ENCODE data around the gene PRND. TPM values are rescaled to one million over a fixed set of nuclear protein-coding genes. Genes with fewer than 3 reads are reported as not detected.
"Not testable (repeated sequence)": the region's sequence is repeated elsewhere in the genome, so short reads cannot be mapped to it uniquely, and the experiment has no call there.

PRND gene
- total RNA-seq, 1 donor from 2014 or later, result not detected

DNA sequence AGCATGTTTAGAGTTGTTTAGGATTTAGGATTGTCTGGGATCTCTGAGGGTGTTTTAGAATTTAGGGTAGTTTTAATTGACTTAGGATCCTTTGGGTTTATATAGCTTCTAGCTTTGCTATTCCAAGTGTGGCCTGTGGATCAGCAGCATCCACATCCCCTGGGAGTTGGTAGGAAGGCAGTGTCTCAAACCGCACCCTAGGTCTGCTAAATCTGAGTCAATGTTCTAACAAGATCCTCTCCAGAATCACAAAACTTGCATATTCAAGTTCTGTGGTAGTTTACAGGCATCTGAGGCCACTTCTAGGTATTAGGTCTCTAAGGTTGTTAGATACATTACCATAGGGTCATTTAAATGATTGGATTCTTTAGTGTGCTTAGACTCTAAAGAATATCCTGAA, 48.3 kb downstream of the PRND start:
- no peak overlapping the region for H3K4me3 Mint-ChIP-seq (ENCODE audit: unreplicated experiment)
- no peak overlapping the region for H3K27ac Mint-ChIP-seq (ENCODE audit: unreplicated experiment)

GRCh38 chr20:4771004-4771403, 49.3 kb downstream of the PRND start:
- no peak for DNase-seq
- H3K27me3 Mint-ChIP-seq (ENCODE audit: unreplicated experiment), result peaks cover 3% of the 10 kb centered on the region
- TF ChIP-seq, protein P1, sequence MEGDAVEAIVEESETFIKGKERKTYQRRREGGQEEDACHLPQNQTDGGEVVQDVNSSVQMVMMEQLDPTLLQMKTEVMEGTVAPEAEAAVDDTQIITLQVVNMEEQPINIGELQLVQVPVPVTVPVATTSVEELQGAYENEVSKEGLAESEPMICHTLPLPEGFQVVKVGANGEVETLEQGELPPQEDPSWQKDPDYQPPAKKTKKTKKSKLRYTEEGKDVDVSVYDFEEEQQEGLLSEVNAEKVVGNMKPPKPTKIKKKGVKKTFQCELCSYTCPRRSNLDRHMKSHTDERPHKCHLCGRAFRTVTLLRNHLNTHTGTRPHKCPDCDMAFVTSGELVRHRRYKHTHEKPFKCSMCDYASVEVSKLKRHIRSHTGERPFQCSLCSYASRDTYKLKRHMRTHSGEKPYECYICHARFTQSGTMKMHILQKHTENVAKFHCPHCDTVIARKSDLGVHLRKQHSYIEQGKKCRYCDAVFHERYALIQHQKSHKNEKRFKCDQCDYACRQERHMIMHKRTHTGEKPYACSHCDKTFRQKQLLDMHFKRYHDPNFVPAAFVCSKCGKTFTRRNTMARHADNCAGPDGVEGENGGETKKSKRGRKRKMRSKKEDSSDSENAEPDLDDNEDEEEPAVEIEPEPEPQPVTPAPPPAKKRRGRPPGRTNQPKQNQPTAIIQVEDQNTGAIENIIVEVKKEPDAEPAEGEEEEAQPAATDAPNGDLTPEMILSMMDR (IDR thresholded peaks at IDR 0.05; ENCODE audit: partially characterized antibody, unreplicated experiment), result no peak
- H3K9me3 Mint-ChIP-seq (ENCODE audit: unreplicated experiment), result no peaks in the 10 kb centered on the region
- no peak overlapping the region for H3K4me3 Mint-ChIP-seq (ENCODE audit: unreplicated experiment)
- H3K27ac Mint-ChIP-seq (ENCODE audit: unreplicated experiment), result no peak overlapping the region
- peaks cover 11% of the 10 kb centered on the region for H3K36me3 Mint-ChIP-seq (ENCODE audit: unreplicated experiment)
- no peaks in the 10 kb centered on the region for H3K4me1 Mint-ChIP-seq (ENCODE audit: low read depth, unreplicated experiment)

More for the DNA sequence above, 48.3 kb downstream of the PRND start:
- no peaks in the 10 kb centered on the region for H3K9me3 Mint-ChIP-seq (ENCODE audit: unreplicated experiment)
- TF ChIP-seq, protein P1 (IDR thresholded peaks at IDR 0.05; ENCODE audit: partially characterized antibody, unreplicated experiment), result no peak
- peaks cover 11% of the 10 kb centered on the region for H3K36me3 Mint-ChIP-seq (ENCODE audit: unreplicated experiment)
- H3K27me3 Mint-ChIP-seq (ENCODE audit: unreplicated experiment), result peaks cover 3% of the 10 kb centered on the region
- no peak for DNase-seq
- no peaks in the 10 kb centered on the region for H3K4me1 Mint-ChIP-seq (ENCODE audit: low read depth, unreplicated experiment)

- no peak overlapping the region for H3K4me3 Mint-ChIP-seq (ENCODE audit: unreplicated experiment)
- no peak overlapping the region for H3K27ac Mint-ChIP-seq (ENCODE audit: unreplicated experiment)
- DNase-seq, result no peak
- H3K36me3 Mint-ChIP-seq (ENCODE audit: unreplicated experiment), result peaks cover 11% of the 10 kb centered on the region
- no peaks in the 10 kb centered on the region for H3K9me3 Mint-ChIP-seq (ENCODE audit: unreplicated experiment)
- H3K4me1 Mint-ChIP-seq (ENCODE audit: low read depth, unreplicated experiment), result no peaks in the 10 kb centered on the region
- H3K27me3 Mint-ChIP-seq (ENCODE audit: unreplicated experiment), result peaks cover 2% of the 10 kb centered on the region
- TF ChIP-seq, protein P1 (IDR thresholded peaks at IDR 0.05; ENCODE audit: partially characterized antibody, unreplicated experiment), result no peak
Observed at GRCh38 chr20:4772132-4772531, 50.4 kb downstream of the PRND start.

GRCh38 chr20:4773014-4773413, 51.3 kb downstream of the PRND start:
- H3K27me3 Mint-ChIP-seq (ENCODE audit: unreplicated experiment); DNase-seq; H3K4me1 Mint-ChIP-seq (ENCODE audit: low read depth, unreplicated experiment); H3K9me3 Mint-ChIP-seq (ENCODE audit: unreplicated experiment); H3K4me3 Mint-ChIP-seq (ENCODE audit: unreplicated experiment); H3K27ac Mint-ChIP-seq (ENCODE audit: unreplicated experiment): not testable (repeated sequence)
- H3K36me3 Mint-ChIP-seq (ENCODE audit: unreplicated experiment), result peaks cover 11% of the 10 kb centered on the region

DNA sequence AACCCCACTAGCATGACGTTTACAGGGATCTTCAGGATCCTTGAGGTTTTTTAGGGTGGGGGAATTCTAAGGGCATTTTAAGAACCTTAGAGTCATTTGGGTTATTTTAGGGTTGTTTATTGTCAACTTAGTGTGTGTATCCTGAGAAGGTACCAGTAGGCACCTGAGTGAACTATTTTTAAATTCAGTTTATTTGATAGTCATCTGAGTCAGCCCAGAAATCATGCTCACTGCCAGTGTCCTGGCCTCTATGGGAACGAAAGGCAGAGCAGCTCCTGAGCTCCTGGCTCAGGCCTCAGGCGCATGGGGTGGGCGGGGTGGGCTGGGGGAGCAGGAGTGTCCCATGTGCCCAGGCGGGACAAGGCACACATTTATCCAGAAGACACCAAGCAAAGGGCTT, 52.0 kb downstream of the PRND start:
- TF ChIP-seq, protein P1 (IDR thresholded peaks at IDR 0.05; ENCODE audit: partially characterized antibody, unreplicated experiment), result no peak
- no peak for DNase-seq

DNA sequence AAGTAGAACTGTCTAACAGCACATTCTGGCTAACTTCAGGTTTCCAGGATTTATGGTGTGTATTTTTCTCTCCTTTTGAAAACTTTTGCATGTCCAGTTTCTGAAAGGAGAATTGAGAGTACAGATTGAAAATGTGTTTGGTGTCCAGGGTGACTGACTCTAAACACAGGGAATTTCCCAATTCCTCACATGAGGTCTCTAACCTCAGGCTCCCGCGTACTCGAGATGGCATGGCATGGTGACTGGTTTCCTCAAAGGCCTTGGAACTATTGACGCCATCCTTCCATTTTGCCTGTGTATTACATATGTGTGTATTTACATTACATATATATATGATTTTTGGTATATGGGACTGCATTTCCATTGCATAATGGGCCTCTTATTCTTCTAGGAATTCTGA, 52.5 kb downstream of the PRND start:
- Mint-ChIP-seq H3K9me3 (ENCODE audit: unreplicated experiment) (no peaks in the 10 kb centered on the region), H3K4me3 (ENCODE audit: unreplicated experiment) (no peak overlapping the region), H3K4me1 (ENCODE audit: low read depth, unreplicated experiment) (no peaks in the 10 kb centered on the region), H3K36me3 (ENCODE audit: unreplicated experiment) (peaks cover 11% of the 10 kb centered on the region), H3K27ac (ENCODE audit: unreplicated experiment) (no peak overlapping the region), H3K27me3 (ENCODE audit: unreplicated experiment) (no peaks in the 10 kb centered on the region)
- DNase-seq, result no peak
- TF ChIP-seq, protein P1 (IDR thresholded peaks at IDR 0.05; ENCODE audit: partially characterized antibody, unreplicated experiment), result no peak

More for the DNA sequence above, 52.0 kb downstream of the PRND start:
- Mint-ChIP-seq H3K27ac (ENCODE audit: unreplicated experiment) (no peak overlapping the region), H3K27me3 (ENCODE audit: unreplicated experiment) (no peaks in the 10 kb centered on the region), H3K9me3 (ENCODE audit: unreplicated experiment) (no peaks in the 10 kb centered on the region), H3K4me1 (ENCODE audit: low read depth, unreplicated experiment) (no peaks in the 10 kb centered on the region), H3K4me3 (ENCODE audit: unreplicated experiment) (no peak overlapping the region), H3K36me3 (ENCODE audit: unreplicated experiment) (peaks cover 11% of the 10 kb centered on the region)

Measured in glutamatergic neuron (in vitro differentiated cells).